IMR-90 (cell line): ENCODE data around the gene PLCG1. TPM values are rescaled to one million over a fixed set of nuclear protein-coding genes. Genes with fewer than 3 reads are reported as not detected.

Experiments used
- ATAC-seq: fragments of 200-7000 bp; cut with Tn5 transposase; 2 replicates; pipeline ENCODE4 v1.9.1; 2020; ENCODE audit warnings: low read depth, mild to moderate bottlenecking, moderate library complexity
- BruUV-seq: library from RNA; stranded (reverse); fragments of 400-500 nt; replicated peaks from 2 replicates; lab custom pipeline; 2021; lab: Mats Ljungman, UMichigan
- CTCF ChIA-PET: fragments of 300-600 bp; formaldehyde crosslinking; extraction: SDS; loops from one replicate; lab custom pipeline; 2021; ENCODE audit warnings: antibody characterized with exemption; lab: Yijun Ruan, JAX
- POLR2A ChIA-PET: fragments of 300-600 bp; sonication (Branson Sonifier 250); formaldehyde crosslinking; loops from one replicate; lab custom pipeline; 2022; ENCODE audit warnings: antibody characterized with exemption; ENCODE audit not compliant: unreplicated experiment; lab: Charles Lee
- DNase-seq: peaks from one replicate; pipeline ENCODE4 v3.0.0; 2013
- H2AFZ ChIP-seq: replicated peaks from 2 replicates; pipeline ENCODE3; 2013; ENCODE audit warnings: low read length, mild to moderate bottlenecking; ENCODE audit not compliant: poor library complexity
- H2AK5ac ChIP-seq: 2 replicates; pipeline ENCODE4 v1.6.1; 2013; ENCODE audit warnings: low read depth, low read length, inconsistent platforms
- H2AK9ac ChIP-seq: replicated peaks from 2 replicates; pipeline ENCODE3; 2013; ENCODE audit warnings: mild to moderate bottlenecking, low read depth, low read length, moderate library complexity; ENCODE audit not compliant: poor library complexity
- H2BK120ac ChIP-seq: 2 replicates; pipeline ENCODE4 v1.6.1; 2013; ENCODE audit warnings: low read depth, low read length, inconsistent platforms
- H2BK15ac ChIP-seq: 3 replicates; pipeline ENCODE4 v1.6.1; 2013; ENCODE audit warnings: low read depth, low read length, inconsistent platforms
- H2BK20ac ChIP-seq: 2 replicates; pipeline ENCODE4 v1.6.1; 2013; ENCODE audit warnings: low read depth, mild to moderate bottlenecking, inconsistent platforms, low read length, moderate library complexity
- H2BK5ac ChIP-seq: 2 replicates; pipeline ENCODE4 v1.6.1; 2013; ENCODE audit warnings: mild to moderate bottlenecking, low read depth, low read length, inconsistent platforms; ENCODE audit not compliant: poor library complexity, severe bottlenecking
- H3K14ac ChIP-seq: replicated peaks from 2 replicates; pipeline ENCODE4 v1.6.1; 2013; ENCODE audit warnings: low read depth, low read length, inconsistent platforms
- H3K18ac ChIP-seq: 2 replicates; pipeline ENCODE4 v1.6.1; 2013; ENCODE audit warnings: low read depth, low read length, control low read depth
- H3K23ac ChIP-seq: 2 replicates; pipeline ENCODE4 v1.6.1; 2013; ENCODE audit warnings: low read depth, low read length, inconsistent platforms
- H3K27ac ChIP-seq: 2 replicates; pipeline ENCODE4 v1.5.1; 2013; ENCODE audit warnings: mild to moderate bottlenecking, control low read depth, low read length; ENCODE audit not compliant: insufficient read depth
- H3K27me3 ChIP-seq: 2 replicates; pipeline ENCODE4 v1.6.1; 2013; ENCODE audit warnings: low read length; ENCODE audit not compliant: control insufficient read depth, insufficient read depth
- H3K36me3 ChIP-seq: 2 replicates; pipeline ENCODE4 v1.6.1; 2013; ENCODE audit warnings: low read length, mixed read lengths; ENCODE audit not compliant: control insufficient read depth, insufficient read depth
- H3K4ac ChIP-seq: 2 replicates; pipeline ENCODE4 v1.6.1; 2013; ENCODE audit warnings: low read depth, low read length, inconsistent platforms
- H3K4me1 ChIP-seq: 2 replicates; pipeline ENCODE4 v1.6.1; 2013; ENCODE audit warnings: low read length, mixed read lengths; ENCODE audit not compliant: control insufficient read depth, insufficient read depth
- H3K4me2 ChIP-seq: 2 replicates; pipeline ENCODE4 v1.6.1; 2013; ENCODE audit warnings: low read depth, mild to moderate bottlenecking, control low read depth, low read length, moderate library complexity
- H3K4me3 ChIP-seq: 2 replicates; pipeline ENCODE4 v1.5.1; 2013; ENCODE audit warnings: low read depth, mild to moderate bottlenecking, control low read depth, low read length, moderate library complexity; ENCODE audit not compliant: insufficient read depth
- H3K56ac ChIP-seq: 2 replicates; pipeline ENCODE4 v1.6.1; 2013; ENCODE audit warnings: low read length, inconsistent platforms; ENCODE audit not compliant: insufficient read depth; ENCODE audit errors: extremely low read depth
- H3K79me1 ChIP-seq, 2 experiments: 2 replicates each; pipeline ENCODE4 v1.6.1; 2013; ENCODE audit warnings: low read length in 2 of 2, inconsistent platforms in 1 of 2, low read depth in 1 of 2
- H3K9ac ChIP-seq: 2 replicates; pipeline ENCODE4 v1.6.1; 2013; ENCODE audit warnings: low read depth, low read length, control low read depth
- H3K9me1 ChIP-seq: 2 replicates; pipeline ENCODE4 v1.6.1; 2013; ENCODE audit warnings: low read length, inconsistent platforms; ENCODE audit not compliant: insufficient read depth
- H3K9me3 ChIP-seq: 2 replicates; pipeline ENCODE4 v1.6.1; 2013; ENCODE audit warnings: low read length; ENCODE audit not compliant: control insufficient read depth, insufficient read depth
- H4K20me1 ChIP-seq: 2 replicates; pipeline ENCODE4 v1.6.1; 2013; ENCODE audit warnings: low read length, inconsistent platforms; ENCODE audit not compliant: insufficient read depth
- H4K5ac ChIP-seq: 2 replicates; pipeline ENCODE4 v1.6.1; 2013; ENCODE audit warnings: mild to moderate bottlenecking, low read depth, low read length, control low read depth
- H4K8ac ChIP-seq, 2 experiments: 2 replicates each; pipeline ENCODE4 v1.6.1; 2013; ENCODE audit warnings: low read depth in 2 of 2, low read length in 2 of 2, control low read depth in 1 of 2, inconsistent platforms in 1 of 2
- H4K91ac ChIP-seq: 2 replicates; pipeline ENCODE4 v1.6.1; 2013; ENCODE audit warnings: low read depth, low read length, inconsistent platforms; ENCODE audit not compliant: insufficient read depth
- BHLHE40 ChIP-seq: fragments of 150-350 bp; IDR thresholded peaks from 2 replicates; pipeline ENCODE4 v1.6.1; 2016; ENCODE audit warnings: mild to moderate bottlenecking, low read depth, low read length
- CEBPB ChIP-seq: IDR thresholded peaks from 2 replicates; pipeline ENCODE4 v1.6.1; 2012; ENCODE audit warnings: low read depth, low read length, improper control_type of control experiment
- CHD1 ChIP-seq: IDR thresholded peaks from 2 replicates; pipeline ENCODE4 v1.6.1; 2012; ENCODE audit warnings: low read depth, low read length, improper control_type of control experiment
- FOS ChIP-seq: fragments of 150-350 bp; IDR thresholded peaks from 2 replicates; pipeline ENCODE4 v1.6.1; 2016; ENCODE audit warnings: low read depth, low read length
- MAFK ChIP-seq: IDR thresholded peaks from 2 replicates; pipeline ENCODE4 v1.6.1; 2012; ENCODE audit warnings: low read depth, low read length, improper control_type of control experiment
- MAZ ChIP-seq: IDR thresholded peaks from 2 replicates; pipeline ENCODE4 v1.6.1; 2012; ENCODE audit warnings: low read depth, mild to moderate bottlenecking, low read length, improper control_type of control experiment, moderate library complexity, borderline replicate concordance
- MXI1 ChIP-seq: IDR thresholded peaks from 2 replicates; pipeline ENCODE4 v1.6.1; 2012; ENCODE audit warnings: low read depth, mild to moderate bottlenecking, low read length, moderate library complexity, borderline replicate concordance
- NFE2L2 ChIP-seq: fragments of 150-350 bp; IDR thresholded peaks from 2 replicates; pipeline ENCODE4 v1.6.1; 2016; ENCODE audit warnings: low read depth, mild to moderate bottlenecking, low read length
- POLR2A ChIP-seq: IDR thresholded peaks from 2 replicates; pipeline ENCODE4 v1.6.1; 2012; ENCODE audit warnings: mild to moderate bottlenecking, low read depth, low read length
- RAD21 ChIP-seq: IDR thresholded peaks from 2 replicates; pipeline ENCODE4 v1.6.1; 2012; ENCODE audit warnings: low read length, improper control_type of control experiment
- RCOR1 ChIP-seq: IDR thresholded peaks from 2 replicates; pipeline ENCODE4 v1.6.1; 2012; ENCODE audit warnings: mild to moderate bottlenecking, low read length, improper control_type of control experiment; ENCODE audit not compliant: insufficient replicate concordance
- RFX5 ChIP-seq: IDR thresholded peaks from 2 replicates; pipeline ENCODE4 v1.8.0; 2012; ENCODE audit warnings: low read depth, mild to moderate bottlenecking, low read length, moderate library complexity
- SMC3 ChIP-seq: fragments of 150-350 bp; IDR thresholded peaks from 2 replicates; pipeline ENCODE4 v1.6.1; 2016; ENCODE audit warnings: low read depth, mild to moderate bottlenecking, antibody characterized with exemption, low read length, moderate library complexity
- WGBS, 2 experiments: methylation state at CpG; one replicate each; pipeline versions ENCODE4 v1.1.5 to v1.1.7; 2013; ENCODE audit warnings: missing lambda C conversion rate in 2 of 2; ENCODE audit not compliant: insufficient read length in 1 of 2; ENCODE audit errors: extremely low coverage in 2 of 2; 5-methylcytosine and 5-hydroxymethylcytosine counted together
- dilution Hi-C: fragments of 300-500 bp; cut with HindIII; formaldehyde crosslinking; loops from one replicate; pipeline ENCODE4 v1.14.3; 2018; ENCODE audit warnings: low sequenced_read_pairs; ENCODE audit not compliant: unreplicated experiment
- in situ Hi-C: fragments of 300-500 bp; cut with MboI; formaldehyde crosslinking; loops from 3 replicates; pipeline ENCODE4 v1.14.3; 2019; ENCODE audit warnings: low sequenced_read_pairs, inconsistent platforms, mixed read lengths
- intact Hi-C: fragments of 100-400 bp; cut with micrococcal nuclease; formaldehyde crosslinking; loops from 2 replicates; pipeline ENCODE4 v1.10.0; 2022
- polyA plus RNA-seq, 3 experiments: library from polyadenylated mRNA; depleted of rRNA; stranded (reverse); fragments of >200 nt; gene quantifications; 2 replicates each; pipeline ENCODE4 v1.2.3, GENCODE V29; 2012; ENCODE audit warnings: low replicate concordance in 1 of 3
- total RNA-seq: library from RNA; depleted of rRNA; stranded (reverse); fragments of >200 nt; gene quantifications from 2 replicates; pipeline ENCODE4 v1.2.3, GENCODE V29; 2012
- TF ChIP-seq, protein P1 (sequence below): fragments of 150-350 bp; IDR thresholded peaks from 2 replicates; pipeline ENCODE4 v1.6.1; 2017; ENCODE audit warnings: mild to moderate bottlenecking, antibody characterized with exemption, low read length, low read depth
- TF ChIP-seq, protein P2 (sequence below): fragments of 150-350 bp; IDR thresholded peaks from 2 replicates; pipeline ENCODE4 v1.6.1; 2016; ENCODE audit warnings: low read depth, mild to moderate bottlenecking, low read length, moderate library complexity, borderline replicate concordance
- TF ChIP-seq, protein P3 (sequence below): conservative IDR thresholded peaks from 2 replicates; pipeline ENCODE4 v1.5.1; 2012; ENCODE audit warnings: mild to moderate bottlenecking, low read depth, low read length, improper control_type of control experiment

PLCG1 gene
- total and polyA plus RNA-seq, 2 of the 4 experiments (the other 2 are of a cell fraction) = 59.1 to 69.1 TPM

DNA sequence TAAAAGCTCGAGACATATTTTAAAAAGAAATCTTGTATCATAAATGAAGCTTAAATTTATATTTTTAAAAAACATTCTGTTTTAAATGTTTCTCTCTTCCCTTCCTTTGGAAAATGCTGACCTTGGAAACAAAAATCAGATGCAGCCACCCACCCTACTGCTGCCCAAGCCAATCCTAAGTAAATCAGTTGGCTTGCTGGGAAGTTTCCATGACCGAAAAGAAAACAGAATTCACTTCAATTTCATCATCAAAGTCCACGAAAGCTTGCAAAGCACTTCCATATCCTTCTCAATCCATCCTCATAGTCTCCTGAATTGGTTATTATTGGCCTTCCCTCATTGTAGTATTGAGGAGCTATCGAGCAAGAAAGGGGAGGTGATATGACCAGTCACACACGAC is 80.1 kb downstream of the PLCG1 start:
- ChIA-PET CTCF (no interaction called here), POLR2A (no interaction called here)
- no peak for DNase-seq
- no peak overlapping the region for H3K14ac ChIP-seq
- dilution Hi-C loops = no loop called here
- no peak overlapping the region for H2AK5ac ChIP-seq
- H2BK15ac ChIP-seq = no peak overlapping the region
- no peak overlapping the region for H3K9ac ChIP-seq
- in situ Hi-C loops = no loop called here
- H3K9me3 ChIP-seq = no peaks in the 10 kb centered on the region
- no peak overlapping the region for H3K4me2 ChIP-seq
- no peak for ATAC-seq
- no peak overlapping the region for H2BK120ac ChIP-seq
- no peaks in the 10 kb centered on the region for H3K36me3 ChIP-seq
- no peak overlapping the region for H4K91ac ChIP-seq
- no peaks in the 10 kb centered on the region for H3K27me3 ChIP-seq
- no peak overlapping the region for H3K27ac ChIP-seq
- H2AFZ ChIP-seq = no peak overlapping the region
- TF ChIP-seq, protein P1, sequence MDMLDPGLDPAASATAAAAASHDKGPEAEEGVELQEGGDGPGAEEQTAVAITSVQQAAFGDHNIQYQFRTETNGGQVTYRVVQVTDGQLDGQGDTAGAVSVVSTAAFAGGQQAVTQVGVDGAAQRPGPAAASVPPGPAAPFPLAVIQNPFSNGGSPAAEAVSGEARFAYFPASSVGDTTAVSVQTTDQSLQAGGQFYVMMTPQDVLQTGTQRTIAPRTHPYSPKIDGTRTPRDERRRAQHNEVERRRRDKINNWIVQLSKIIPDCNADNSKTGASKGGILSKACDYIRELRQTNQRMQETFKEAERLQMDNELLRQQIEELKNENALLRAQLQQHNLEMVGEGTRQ = no peak
- TF ChIP-seq POLR2A = no peak
- TF ChIP-seq RAD21 = no peak
- TF ChIP-seq, protein P2, sequence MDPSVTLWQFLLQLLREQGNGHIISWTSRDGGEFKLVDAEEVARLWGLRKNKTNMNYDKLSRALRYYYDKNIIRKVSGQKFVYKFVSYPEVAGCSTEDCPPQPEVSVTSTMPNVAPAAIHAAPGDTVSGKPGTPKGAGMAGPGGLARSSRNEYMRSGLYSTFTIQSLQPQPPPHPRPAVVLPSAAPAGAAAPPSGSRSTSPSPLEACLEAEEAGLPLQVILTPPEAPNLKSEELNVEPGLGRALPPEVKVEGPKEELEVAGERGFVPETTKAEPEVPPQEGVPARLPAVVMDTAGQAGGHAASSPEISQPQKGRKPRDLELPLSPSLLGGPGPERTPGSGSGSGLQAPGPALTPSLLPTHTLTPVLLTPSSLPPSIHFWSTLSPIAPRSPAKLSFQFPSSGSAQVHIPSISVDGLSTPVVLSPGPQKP = no peak
- no peak for TF ChIP-seq MAFK
- TF ChIP-seq RCOR1 = no peak
- TF ChIP-seq CEBPB = no peak
- no peak for TF ChIP-seq BHLHE40
- TF ChIP-seq RFX5 = no peak
- no peak for TF ChIP-seq CHD1
- TF ChIP-seq MAZ = no peak
- no peak for TF ChIP-seq MXI1
- TF ChIP-seq SMC3 = no peak
- TF ChIP-seq, protein P3, sequence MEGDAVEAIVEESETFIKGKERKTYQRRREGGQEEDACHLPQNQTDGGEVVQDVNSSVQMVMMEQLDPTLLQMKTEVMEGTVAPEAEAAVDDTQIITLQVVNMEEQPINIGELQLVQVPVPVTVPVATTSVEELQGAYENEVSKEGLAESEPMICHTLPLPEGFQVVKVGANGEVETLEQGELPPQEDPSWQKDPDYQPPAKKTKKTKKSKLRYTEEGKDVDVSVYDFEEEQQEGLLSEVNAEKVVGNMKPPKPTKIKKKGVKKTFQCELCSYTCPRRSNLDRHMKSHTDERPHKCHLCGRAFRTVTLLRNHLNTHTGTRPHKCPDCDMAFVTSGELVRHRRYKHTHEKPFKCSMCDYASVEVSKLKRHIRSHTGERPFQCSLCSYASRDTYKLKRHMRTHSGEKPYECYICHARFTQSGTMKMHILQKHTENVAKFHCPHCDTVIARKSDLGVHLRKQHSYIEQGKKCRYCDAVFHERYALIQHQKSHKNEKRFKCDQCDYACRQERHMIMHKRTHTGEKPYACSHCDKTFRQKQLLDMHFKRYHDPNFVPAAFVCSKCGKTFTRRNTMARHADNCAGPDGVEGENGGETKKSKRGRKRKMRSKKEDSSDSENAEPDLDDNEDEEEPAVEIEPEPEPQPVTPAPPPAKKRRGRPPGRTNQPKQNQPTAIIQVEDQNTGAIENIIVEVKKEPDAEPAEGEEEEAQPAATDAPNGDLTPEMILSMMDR = no peak
- no peak for TF ChIP-seq NFE2L2
- TF ChIP-seq FOS = no peak
- H3K4me3 ChIP-seq = no peak overlapping the region
- H3K23ac ChIP-seq = no peak overlapping the region
- H2BK5ac ChIP-seq = no peak overlapping the region
- H3K4ac ChIP-seq = no peak overlapping the region
- peaks cover 10% of the 10 kb centered on the region; the same call in 1 of the 2 replicates for H4K20me1 ChIP-seq
- H2AK9ac ChIP-seq = no peak overlapping the region
- H4K8ac ChIP-seq = no peak overlapping the region
- no peak overlapping the region for H2BK20ac ChIP-seq
- no CpG with 5 or more reads among the region's 5 CpGs for WGBS, 2 experiments
- H3K4me1 ChIP-seq = peaks cover 13% of the 10 kb centered on the region
- no peaks in the 10 kb centered on the region; the same call in none of the 2 replicates for H3K9me1 ChIP-seq
- intact Hi-C loops = no loop called here
- H3K79me1 ChIP-seq = peaks cover 25 to 68% of the 10 kb centered on the region in 2 experiments
- no peak overlapping the region for H4K5ac ChIP-seq
- no TSS peak for BruUV-seq
- no peak overlapping the region for H3K18ac ChIP-seq
- no peak overlapping the region for H3K56ac ChIP-seq
